Liver (tissue), 9 donors: ENCODE measurements around the gene ATF7IP. TPM values are rescaled to one million over a fixed set of nuclear protein-coding genes. Genes with fewer than 3 reads are reported as not detected.

Source experiments
- DNase-seq: peaks from one replicate; pipeline ENCODE4 v3.0.0-alpha.2; 2017; ENCODE audit warnings: low spot score
- H3K27ac ChIP-seq, 2 donors: one replicate each; pipeline ENCODE4 v1.7.0; 2013; ENCODE audit warnings: inconsistent platforms in 2 of 2, low read length in 2 of 2, control low read depth in 1 of 2, low read depth in 1 of 2, mild to moderate bottlenecking in 1 of 2
- H3K27me3 ChIP-seq, 4 donors: one replicate each; pipeline versions ENCODE4 v1.6.1 to v1.7.0; 2013; ENCODE audit warnings: low read length in 3 of 4, inconsistent platforms in 1 of 4, mild to moderate bottlenecking in 1 of 4, moderate library complexity in 1 of 4; ENCODE audit not compliant: control insufficient read depth in 4 of 4, insufficient read depth in 4 of 4
- H3K36me3 ChIP-seq, 4 donors: one replicate each; pipeline versions ENCODE4 v1.6.1 to v1.7.0; 2013; ENCODE audit warnings: low read length in 3 of 4, mild to moderate bottlenecking in 3 of 4, low read depth in 1 of 4, moderate library complexity in 1 of 4; ENCODE audit not compliant: control insufficient read depth in 4 of 4, insufficient read depth in 3 of 4
- H3K4me1 ChIP-seq, 4 donors: one replicate each; pipeline versions ENCODE4 v1.6.1 to v1.7.0; 2013; ENCODE audit warnings: low read length in 3 of 4, mild to moderate bottlenecking in 3 of 4, moderate library complexity in 1 of 4; ENCODE audit not compliant: control insufficient read depth in 4 of 4, insufficient read depth in 4 of 4
- H3K4me3 ChIP-seq, 3 donors: one replicate each; pipeline versions ENCODE4 v1.6.1 to v1.7.0; 2013; ENCODE audit warnings: low read length in 3 of 3, control low read depth in 1 of 3, low read depth in 1 of 3, mild to moderate bottlenecking in 1 of 3
- H3K9ac ChIP-seq, 2 donors: one replicate each; pipeline ENCODE4 v1.7.0; 2013; ENCODE audit warnings: low read length in 2 of 2, mild to moderate bottlenecking in 2 of 2, moderate library complexity in 2 of 2, control low read depth in 1 of 2, low read depth in 1 of 2
- H3K9me3 ChIP-seq, 4 donors: one replicate each; pipeline versions ENCODE4 v1.6.1 to v1.7.0; 2013; ENCODE audit warnings: low read length in 3 of 4; ENCODE audit not compliant: control insufficient read depth in 4 of 4
- ATF3 ChIP-seq: IDR thresholded peaks from 2 replicates; pipeline ENCODE4 v1.6.1; 2016; ENCODE audit warnings: antibody characterized with exemption
- EGR1 ChIP-seq, 2 donors: IDR thresholded peaks; 2 replicates each; pipeline ENCODE4 v1.6.1; 2016 to 2018; ENCODE audit warnings: antibody characterized with exemption in 2 of 2, low read depth in 2 of 2
- FOXA2 ChIP-seq: IDR thresholded peaks from 2 replicates; pipeline ENCODE4 v1.6.1; 2016; ENCODE audit warnings: antibody characterized with exemption
- GABPA ChIP-seq, 2 donors: IDR thresholded peaks in 1 of 2; conservative IDR thresholded peaks in 1 of 2; 2 replicates each; pipeline ENCODE4 v1.6.1; 2016; ENCODE audit warnings: antibody characterized with exemption in 2 of 2, mild to moderate bottlenecking in 1 of 2, moderate library complexity in 1 of 2
- HNF4A ChIP-seq, 2 donors: conservative IDR thresholded peaks; 2 replicates each; pipeline ENCODE4 v1.6.1; 2016; ENCODE audit warnings: antibody characterized with exemption in 2 of 2, mild to moderate bottlenecking in 2 of 2
- MAX ChIP-seq: IDR thresholded peaks from 2 replicates; pipeline ENCODE4 v1.6.1; 2016; ENCODE audit warnings: antibody characterized with exemption
- NR2F2 ChIP-seq: IDR thresholded peaks from 2 replicates; pipeline ENCODE4 v1.6.1; 2016; ENCODE audit warnings: antibody characterized with exemption
- RAD21 ChIP-seq, 2 donors: IDR thresholded peaks; 2 replicates each; pipeline ENCODE4 v1.6.1; 2016; ENCODE audit warnings: antibody characterized with exemption in 2 of 2, mild to moderate bottlenecking in 2 of 2
- REST ChIP-seq: IDR thresholded peaks from 2 replicates; pipeline ENCODE4 v1.6.1; 2016; ENCODE audit warnings: antibody characterized with exemption, mild to moderate bottlenecking
- RXRA ChIP-seq, 2 donors: IDR thresholded peaks; 2 replicates each; pipeline ENCODE4 v1.6.1; 2017 to 2018; ENCODE audit warnings: antibody characterized with exemption in 2 of 2, mild to moderate bottlenecking in 1 of 2
- SP1 ChIP-seq: IDR thresholded peaks from 2 replicates; pipeline ENCODE4 v1.6.1; 2018; ENCODE audit warnings: antibody characterized with exemption, mild to moderate bottlenecking
- TAF1 ChIP-seq: conservative IDR thresholded peaks from 2 replicates; pipeline ENCODE4 v1.6.1; 2016; ENCODE audit warnings: antibody characterized with exemption, mild to moderate bottlenecking
- YY1 ChIP-seq: IDR thresholded peaks from 2 replicates; pipeline ENCODE4 v1.6.1; 2016; ENCODE audit warnings: antibody characterized with exemption, mild to moderate bottlenecking
- ZBTB33 ChIP-seq: IDR thresholded peaks from 2 replicates; pipeline ENCODE4 v1.6.1; 2016; ENCODE audit warnings: antibody characterized with exemption
- WGBS: extraction: QIAGEN DNeasy Blood & Tissue Kit; methylation state at CpG from one replicate; pipeline ENCODE4 v1.1.7; 2013; 5-methylcytosine and 5-hydroxymethylcytosine counted together
- polyA plus RNA-seq, 2 donors: library from polyadenylated mRNA; stranded (reverse) in 1 of 2; unstranded in 1 of 2; fragments of 200-250 nt in 1 of 2; fragments of >200 nt in 1 of 2; fragmentation: Nextera tagmentation in 1 of 2; extraction: Ambion mirVana in 1 of 2; gene quantifications; one replicate each; pipeline versions ENCODE4 v1.2.1 to v1.2.3, GENCODE V29; 2013 to 2015
- total RNA-seq, 2 donors: library from RNA; depleted of rRNA; stranded (reverse); fragments of >200 nt; gene quantifications; one replicate each; pipeline ENCODE4 v1.2.3, GENCODE V29; 2014
- donor health status: healthy.
- donor health status: healthy.
- donor health status: healthy.
- donor health status: healthy.
- donor health status: healthy.

Gene ATF7IP
- total and polyA plus RNA-seq, 4 donors: 3.9 to 25.6 (median 19.9) TPM

- Histone ChIP-seq H3K4me1 (no peaks in the 10 kb centered on the region), H3K4me3 (no peak overlapping the region), H3K27me3 (no peaks in the 10 kb centered on the region), H3K9ac (no peak overlapping the region), H3K36me3 (peaks cover 3 to 68% (median 59%) of the 10 kb centered on the region in 4 donors), H3K27ac (no peak overlapping the region), H3K9me3 (no peaks in the 10 kb centered on the region)
- TF ChIP-seq MAX (no peak), ATF3 (no peak), SP1 (no peak), RAD21 (IDR thresholded peaks at IDR 0.05) (no peak), REST (no peak), NR2F2 (no peak), GABPA (IDR thresholded peaks at IDR 0.05 in 1 of 2, conservative IDR thresholded peaks at IDR 0.05 in 1 of 2) (no peak), FOXA2 (no peak), RXRA (IDR thresholded peaks at IDR 0.05) (no peak)
- no peak for DNase-seq
These were observed 115.7 kb downstream of the ATF7IP start for GRCh38 chr12:14481201-14481600.

- Histone ChIP-seq H3K4me1 (no peaks in the 10 kb centered on the region), H3K27ac (no peak overlapping the region), H3K9me3 (no peaks in the 10 kb centered on the region), H3K27me3 (no peaks in the 10 kb centered on the region), H3K36me3 (peaks cover 3 to 71% (median 61%) of the 10 kb centered on the region in 4 donors), H3K4me3 (no peak overlapping the region), H3K9ac (no peak overlapping the region)
- WGBS: 94% methylated on average over 1 of the region's 1 CpG
- TF ChIP-seq ZBTB33: no peak
- TF ChIP-seq RXRA (IDR thresholded peaks at IDR 0.05): no peak
- no peak for TF ChIP-seq SP1
- TF ChIP-seq RAD21 (IDR thresholded peaks at IDR 0.05): no peak
- no peak for TF ChIP-seq EGR1 (IDR thresholded peaks at IDR 0.05; ENCODE audit: low read depth in 2 of 2)
- no peak for TF ChIP-seq FOXA2
- no peak for TF ChIP-seq TAF1
- TF ChIP-seq NR2F2: no peak
- TF ChIP-seq YY1: no peak
- no peak for TF ChIP-seq HNF4A (conservative IDR thresholded peaks at IDR 0.05)
- TF ChIP-seq GABPA (IDR thresholded peaks at IDR 0.05 in 1 of 2, conservative IDR thresholded peaks at IDR 0.05 in 1 of 2): no peak
- no peak for TF ChIP-seq ATF3
- no peak for DNase-seq
These were observed 116.9 kb downstream of the ATF7IP start for GRCh38 chr12:14482361-14482760.
